ENCODE results near the gene RSPH10B. TPM values are rescaled to one million over a fixed set of nuclear protein-coding genes. Genes with fewer than 3 reads are reported as not detected.
A peak's percentile ranks its signal among the peaks of the same experiment; 100 is the strongest.
"Not testable (repeated sequence)": the region's sequence is repeated elsewhere in the genome, so short reads cannot be mapped to it uniquely, and the experiment has no call there.

RSPH10B gene
- total and polyA plus RNA-seq, 9 donors: 0.18 to 9.0 (median 0.54) TPM; not detected in 1

- intact Hi-C loops (cut with DNase I): not testable (repeated sequence)
- 95% methylated on average over 2 of the region's 13 CpGs; no CpG with 5 or more reads in 2 of the 3 donors for WGBS, 3 donors
These were observed 44.1 kb downstream of the RSPH10B start for GRCh38 chr7:5926263-5926870.

GRCh38 chr7:5924630-5925029 lies 45.9 kb downstream of the RSPH10B start:
- DNase-seq; H3K27me3 ChIP-seq; H3K27ac ChIP-seq; intact Hi-C loops (cut with DNase I); H3K36me3 ChIP-seq; H3K9me3 ChIP-seq; H3K4me1 ChIP-seq (ENCODE audit: insufficient read depth); H3K4me3 ChIP-seq: not testable (repeated sequence)
- 100% methylated on average over 2 of the region's 12 CpGs; no CpG with 5 or more reads in 2 of the 3 donors for WGBS, 3 donors

More at GRCh38 chr7:5926263-5926870, 44.1 kb downstream of the RSPH10B start:
- not testable (repeated sequence) for H3K4me3 ChIP-seq; H3K4me1 ChIP-seq (ENCODE audit: insufficient read depth); H3K27me3 ChIP-seq; H3K27ac ChIP-seq; H3K9me3 ChIP-seq; H3K36me3 ChIP-seq; DNase-seq

DNA sequence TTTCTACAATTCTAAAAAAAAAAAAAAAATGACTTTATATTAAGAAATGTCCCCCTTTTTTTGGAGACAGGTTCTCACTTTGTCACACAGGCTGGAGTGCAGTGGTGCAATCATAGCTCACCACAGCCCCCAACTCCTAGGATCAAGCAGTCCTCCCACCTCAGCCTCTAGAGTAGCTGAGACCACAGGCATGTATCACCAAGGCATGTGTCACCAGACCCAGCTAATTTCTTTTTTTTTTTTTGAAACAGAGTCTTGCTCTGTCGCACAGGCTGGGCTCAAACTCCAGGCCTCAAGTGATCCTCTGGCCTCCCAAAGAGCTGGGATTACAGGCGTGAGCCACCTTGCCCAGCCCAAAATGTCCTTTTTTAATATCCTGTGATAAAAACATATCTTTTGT lies 46.3 kb downstream of the RSPH10B start:
- H3K4me1 ChIP-seq (ENCODE audit: insufficient read depth); H3K27ac ChIP-seq; H3K4me3 ChIP-seq; H3K9me3 ChIP-seq; intact Hi-C loops (cut with DNase I); H3K27me3 ChIP-seq; H3K36me3 ChIP-seq; DNase-seq: not testable (repeated sequence)
- 92% methylated on average over 1 of the region's 2 CpGs; no CpG with 5 or more reads in 2 of the 3 donors for WGBS, 3 donors

DNA sequence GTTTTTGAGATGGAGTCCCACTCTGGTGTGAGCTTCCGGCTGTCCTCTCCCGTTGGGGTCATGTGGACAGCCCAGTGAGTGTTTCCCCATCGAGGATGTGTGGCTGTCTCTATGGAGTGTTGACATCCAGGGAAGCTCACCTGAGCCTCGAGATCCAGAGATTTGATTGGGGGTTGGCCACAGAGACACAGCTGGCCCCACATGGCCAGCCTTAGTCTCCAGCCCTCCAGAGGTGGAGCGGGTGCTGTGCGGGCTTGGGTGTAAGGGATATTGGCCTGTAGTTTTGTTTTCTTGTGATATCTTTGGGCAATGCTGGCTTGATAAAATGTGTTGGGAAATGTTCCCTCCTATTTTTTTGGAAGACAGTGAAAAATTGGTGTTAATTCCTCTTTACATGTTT lies 54.0 kb downstream of the RSPH10B start:
- H3K27ac ChIP-seq; H3K9me3 ChIP-seq; H3K4me3 ChIP-seq; intact Hi-C loops (cut with DNase I); H3K4me1 ChIP-seq (ENCODE audit: insufficient read depth); H3K27me3 ChIP-seq; DNase-seq; H3K36me3 ChIP-seq: not testable (repeated sequence)
- 61 to 68% (median 66%) methylated on average over 4 of the region's 6 CpGs for WGBS, 3 donors

DNA sequence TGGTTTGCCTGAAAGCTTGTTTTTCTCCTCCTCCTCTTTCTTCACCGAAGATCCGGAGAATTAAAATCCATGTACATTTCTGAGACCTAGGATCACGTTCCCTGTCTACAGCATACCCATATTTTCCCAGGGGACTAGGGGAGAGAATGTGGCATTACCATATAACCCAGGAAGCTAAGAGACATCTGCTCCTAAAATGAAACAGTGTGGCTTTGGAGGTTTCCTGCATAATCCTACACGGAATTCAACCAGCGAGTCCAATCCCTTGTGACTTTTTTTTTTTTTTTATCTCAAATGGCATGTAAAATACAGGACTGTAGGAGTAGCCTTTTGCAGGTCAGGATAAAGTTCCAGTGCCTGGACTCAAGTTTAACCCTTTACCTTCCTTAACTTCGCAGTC lies 61.7 kb downstream of the RSPH10B start:
- 60 to 79% (median 76%) methylated on average over 6 of the region's 6 CpGs for WGBS, 3 donors

GRCh38 chr7:5904726-5905125 lies 65.8 kb downstream of the RSPH10B start:
- H3K4me1 ChIP-seq (ENCODE audit: insufficient read depth); DNase-seq; H3K4me3 ChIP-seq; H3K9me3 ChIP-seq; intact Hi-C loops (cut with DNase I); H3K27me3 ChIP-seq; H3K27ac ChIP-seq; H3K36me3 ChIP-seq: not testable (repeated sequence)
- WGBS, 3 donors: 85 to 90% (median 86%) methylated on average over 5 of the region's 5 CpGs

More for the DNA sequence above, 61.7 kb downstream of the RSPH10B start:
- H3K9me3 ChIP-seq; DNase-seq; H3K27ac ChIP-seq; H3K27me3 ChIP-seq; H3K4me3 ChIP-seq; H3K36me3 ChIP-seq; H3K4me1 ChIP-seq (ENCODE audit: insufficient read depth); intact Hi-C loops (cut with DNase I): not testable (repeated sequence)

DNA sequence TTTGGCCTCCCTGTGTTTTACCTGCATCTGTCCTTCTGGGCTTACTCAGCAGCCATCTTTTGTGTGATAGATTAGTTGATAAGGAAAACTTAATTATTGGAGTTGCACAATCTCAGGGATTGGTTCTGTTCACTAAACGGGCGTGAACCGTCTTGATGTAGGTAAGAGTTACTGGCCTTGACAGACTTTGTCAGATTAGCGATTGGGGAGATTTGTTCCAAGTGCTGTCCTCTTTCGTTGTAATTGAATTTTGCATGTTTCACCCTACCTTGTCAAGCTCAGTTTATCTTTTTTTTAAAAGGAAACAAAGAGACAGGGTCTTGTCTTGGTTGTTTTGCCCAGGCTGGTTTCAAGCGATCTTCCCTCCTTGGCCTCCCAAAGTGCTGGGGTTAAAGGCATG lies 67.5 kb downstream of the RSPH10B start:
- DNase-seq; intact Hi-C loops (cut with DNase I); H3K27ac ChIP-seq; H3K36me3 ChIP-seq; H3K4me1 ChIP-seq (ENCODE audit: insufficient read depth); H3K9me3 ChIP-seq; H3K4me3 ChIP-seq; H3K27me3 ChIP-seq: not testable (repeated sequence)
- 86 to 95% (median 91%) methylated on average over 6 of the region's 6 CpGs for WGBS, 3 donors

GRCh38 chr7:5898480-5899224 lies 71.8 kb downstream of the RSPH10B start, which contains the start of gene CCZ1:
CCZ1 (plus strand) TSS chr7:5898733; CDS start chr7:5898800, 67 bp downstream.
- H3K4me1 ChIP-seq (ENCODE audit: insufficient read depth); H3K27ac ChIP-seq; H3K36me3 ChIP-seq; H3K27me3 ChIP-seq; intact Hi-C loops (cut with DNase I); H3K9me3 ChIP-seq: not testable (repeated sequence)
- peak; percentile 20 to 83 (median 57) for DNase-seq
- peak within 1 kb of the TSS; percentile 57 for H3K4me3 ChIP-seq
- WGBS, 3 donors: 0 to 1% (median 0%) methylated on average over 3 to 19 of the region's 64 CpGs

GRCh38 chr7:5897369-5897919 lies 73.0 kb downstream of the RSPH10B start:
- H3K4me1 ChIP-seq (ENCODE audit: insufficient read depth); H3K36me3 ChIP-seq; H3K27me3 ChIP-seq; H3K27ac ChIP-seq; intact Hi-C loops (cut with DNase I); DNase-seq; H3K4me3 ChIP-seq; H3K9me3 ChIP-seq: not testable (repeated sequence)
- WGBS, 3 donors: 53 to 67% (median 65%) methylated on average over 8 to 13 of the region's 13 CpGs
